ENCODE results near the gene CNTF.

CNTF gene

GRCh38 chr11:58621586-58622262 is 741 bp upstream of the CNTF start:
- TF ChIP-seq GATA1 (IDR thresholded peaks at IDR 0.05; ENCODE audit: low read depth, low read length) (no peak), POLR2A (IDR thresholded peaks at IDR 0.05; ENCODE audit: low read length) (no peak)
- no peak for DNase-seq

- TF ChIP-seq POLR2A (IDR thresholded peaks at IDR 0.05; ENCODE audit: low read length) (no peak), GATA1 (IDR thresholded peaks at IDR 0.05; ENCODE audit: low read depth, low read length) (no peak)
Observed at GRCh38 chr11:58625086-58625485, 2.6 kb downstream of the CNTF start.

GRCh38 chr11:58625826-58626460 is 3.5 kb downstream of the CNTF start:
- TF ChIP-seq GATA1 (IDR thresholded peaks at IDR 0.05; ENCODE audit: low read depth, low read length) (no peak), POLR2A (IDR thresholded peaks at IDR 0.05; ENCODE audit: low read length) (no peak)
- DNase-seq: peak in 1 of 2 experiments; percentile 15

More at GRCh38 chr11:58625086-58625485, 2.6 kb downstream of the CNTF start:
- no peak for DNase-seq

GRCh38 chr11:58626934-58627483 is 4.5 kb downstream of the CNTF start:
- peak in 1 of 2 experiments; percentile 29 for DNase-seq
- TF ChIP-seq GATA1 (IDR thresholded peaks at IDR 0.05; ENCODE audit: low read depth, low read length) (no peak), POLR2A (IDR thresholded peaks at IDR 0.05; ENCODE audit: low read length) (no peak)

- DNase-seq: peak in 1 of 2 experiments; percentile 13
- TF ChIP-seq GATA1 (IDR thresholded peaks at IDR 0.05; ENCODE audit: low read depth, low read length): no peak
- no peak for TF ChIP-seq POLR2A (IDR thresholded peaks at IDR 0.05; ENCODE audit: low read length)
Observed at GRCh38 chr11:58628446-58628845, 6.0 kb downstream of the CNTF start.

- TF ChIP-seq GATA1 (IDR thresholded peaks at IDR 0.05; ENCODE audit: low read depth, low read length) (no peak), POLR2A (IDR thresholded peaks at IDR 0.05; ENCODE audit: low read length) (no peak)
- peak; percentile 42 to 67 for DNase-seq
Observed at GRCh38 chr11:58629857-58630256, 7.4 kb downstream of the CNTF start.

GRCh38 chr11:58631378-58631777 is 8.9 kb downstream of the CNTF start:
- TF ChIP-seq POLR2A (IDR thresholded peaks at IDR 0.05; ENCODE audit: low read length): no peak
- no peak for TF ChIP-seq GATA1 (IDR thresholded peaks at IDR 0.05; ENCODE audit: low read depth, low read length)
- DNase-seq: no peak

- DNase-seq: no peak
- no peak for TF ChIP-seq GATA1 (IDR thresholded peaks at IDR 0.05; ENCODE audit: low read depth, low read length)
- TF ChIP-seq POLR2A (IDR thresholded peaks at IDR 0.05; ENCODE audit: low read length): no peak
Observed at GRCh38 chr11:58632510-58632909, 10.0 kb downstream of the CNTF start.

GRCh38 chr11:58636587-58636986 is 14.1 kb downstream of the CNTF start:
- TF ChIP-seq GATA1 (IDR thresholded peaks at IDR 0.05; ENCODE audit: low read depth, low read length) (no peak), POLR2A (IDR thresholded peaks at IDR 0.05; ENCODE audit: low read length) (no peak)

GRCh38 chr11:58637371-58637770 is 14.9 kb downstream of the CNTF start:
- no peak for TF ChIP-seq GATA1 (IDR thresholded peaks at IDR 0.05; ENCODE audit: low read depth, low read length)
- no peak for TF ChIP-seq POLR2A (IDR thresholded peaks at IDR 0.05; ENCODE audit: low read length)
- DNase-seq: no peak

More at GRCh38 chr11:58636587-58636986, 14.1 kb downstream of the CNTF start:
- DNase-seq: no peak

GRCh38 chr11:58639103-58639502 is 16.6 kb downstream of the CNTF start:
- DNase-seq: no peak
- TF ChIP-seq GATA1 (IDR thresholded peaks at IDR 0.05; ENCODE audit: low read depth, low read length) (no peak), POLR2A (IDR thresholded peaks at IDR 0.05; ENCODE audit: low read length) (no peak)

GRCh38 chr11:58639669-58640068 is 17.2 kb downstream of the CNTF start:
- no peak for DNase-seq
- TF ChIP-seq GATA1 (IDR thresholded peaks at IDR 0.05; ENCODE audit: low read depth, low read length): no peak

- TF ChIP-seq GATA1 (IDR thresholded peaks at IDR 0.05; ENCODE audit: low read depth, low read length) (no peak), POLR2A (IDR thresholded peaks at IDR 0.05; ENCODE audit: low read length) (no peak)
- DNase-seq: no peak
Observed at GRCh38 chr11:58640386-58641023, 18.0 kb downstream of the CNTF start.

GRCh38 chr11:58641341-58641740 is 18.9 kb downstream of the CNTF start:
- TF ChIP-seq GATA1 (IDR thresholded peaks at IDR 0.05; ENCODE audit: low read depth, low read length) (no peak), POLR2A (IDR thresholded peaks at IDR 0.05; ENCODE audit: low read length) (no peak)
- no peak for DNase-seq
